Raji (cell line): ENCODE results near the gene ROR1.

ENCODE experiments used
- POLR2A ChIP-seq: IDR thresholded peaks from 2 replicates; pipeline ENCODE4 v1.6.1; 2011; ENCODE audit warnings: low read depth, low read length, control low read depth; ENCODE audit not compliant: insufficient read depth

ROR1 gene

DNA sequence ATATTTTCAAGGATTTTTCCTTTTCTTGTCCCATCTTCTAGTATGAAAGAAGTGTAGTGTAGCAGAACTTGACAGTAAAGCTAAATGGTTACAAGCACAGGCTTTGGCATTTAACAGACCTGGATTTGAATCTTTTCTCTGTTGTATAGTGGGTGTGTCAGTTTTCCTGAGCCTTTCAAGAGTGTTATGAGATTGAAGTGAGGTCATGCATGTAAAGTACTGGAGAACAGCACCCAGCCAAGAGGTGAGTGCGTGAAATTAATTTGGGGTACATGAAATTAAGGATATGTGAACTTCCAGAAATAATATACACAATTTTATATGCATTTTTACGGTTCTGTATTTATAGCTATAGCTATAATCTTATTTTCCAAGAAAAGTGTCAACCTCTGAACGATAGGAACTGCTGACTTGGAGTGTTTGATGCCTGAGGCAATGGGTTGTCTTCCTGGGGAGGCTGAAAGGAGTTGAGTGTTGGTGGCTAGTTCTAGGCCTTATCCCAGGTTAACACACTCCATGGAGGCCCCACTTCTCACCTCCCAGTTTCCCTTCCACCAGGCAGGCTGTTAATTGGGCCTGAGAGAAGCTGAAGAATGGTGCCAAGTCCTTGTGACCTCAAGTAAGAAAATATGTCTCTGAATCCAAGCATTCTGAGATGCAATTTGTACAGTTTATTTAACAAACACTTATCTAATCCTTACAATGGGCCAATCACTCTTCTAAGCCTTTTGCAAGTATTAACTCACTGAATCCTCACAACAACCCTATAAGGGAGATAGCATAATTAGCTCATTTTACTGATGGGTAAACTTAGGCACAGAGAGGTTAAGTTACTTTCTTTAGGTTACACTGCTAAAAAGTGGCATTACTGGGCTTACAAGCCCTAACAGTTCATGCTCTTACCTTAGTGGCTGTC, 4.4 kb downstream of the ROR1 start:
- TF ChIP-seq POLR2A, result no peak

DNA sequence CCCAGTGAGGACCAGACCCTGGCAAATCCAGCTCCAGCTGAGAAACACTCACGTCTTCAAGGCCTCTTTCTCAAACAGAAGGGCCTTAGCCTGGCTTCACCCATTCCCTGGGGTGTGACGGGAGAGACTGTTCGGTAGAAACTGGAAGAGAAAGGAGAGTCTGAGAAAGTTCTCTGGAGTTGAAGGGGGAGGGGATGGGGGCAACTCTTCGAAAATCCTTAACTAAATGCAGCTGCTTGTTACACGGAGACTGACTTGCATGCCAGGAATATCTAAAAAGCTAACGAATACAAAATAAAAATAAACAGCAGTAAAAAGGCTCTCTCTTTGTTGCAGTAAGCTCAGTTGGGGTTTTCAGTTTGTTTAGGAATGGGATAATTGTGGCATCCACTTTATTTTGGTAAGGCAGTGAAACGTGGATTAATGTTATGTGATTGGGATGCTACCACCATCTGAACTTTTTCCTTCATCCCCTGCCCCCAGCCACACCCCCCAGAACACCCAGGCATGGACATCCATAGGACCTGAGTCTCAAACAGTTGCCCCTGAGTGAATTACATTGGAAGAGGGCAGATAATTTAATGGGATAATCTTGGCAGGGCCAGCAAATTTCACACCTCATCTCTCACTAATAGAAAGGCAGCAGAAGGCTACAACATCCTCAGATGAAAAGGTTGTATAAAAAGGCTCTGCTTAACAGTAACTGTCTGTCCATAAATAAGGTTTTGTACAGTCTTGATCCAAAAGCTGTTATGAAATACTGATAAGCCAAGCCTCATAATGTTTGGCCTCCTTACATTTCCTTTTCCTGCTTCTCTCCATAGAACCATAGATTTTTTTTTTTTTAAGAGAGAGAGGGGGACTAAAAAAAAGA, 5.8 kb downstream of the ROR1 start:
- no peak for TF ChIP-seq POLR2A

DNA sequence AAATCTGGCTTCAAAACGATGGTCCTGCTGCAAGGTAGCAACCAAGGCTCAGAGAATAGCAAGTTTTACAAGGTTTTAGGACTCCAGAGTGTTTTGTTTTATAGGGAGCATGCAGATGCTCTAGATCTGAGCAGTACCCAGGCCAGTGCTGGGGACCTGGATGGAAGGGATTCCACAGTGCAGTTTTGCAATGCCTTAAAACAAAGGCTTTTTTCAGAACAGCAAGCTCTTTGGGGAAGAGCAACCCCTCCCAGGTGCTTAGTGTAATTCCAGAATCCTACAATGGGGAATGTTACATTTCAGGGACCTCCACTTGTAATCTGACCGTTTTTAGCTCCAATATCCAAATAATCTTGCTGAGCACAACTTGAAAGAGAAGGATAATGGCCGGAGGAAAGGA, 6.7 kb downstream of the ROR1 start:
- TF ChIP-seq POLR2A, result no peak

DNA sequence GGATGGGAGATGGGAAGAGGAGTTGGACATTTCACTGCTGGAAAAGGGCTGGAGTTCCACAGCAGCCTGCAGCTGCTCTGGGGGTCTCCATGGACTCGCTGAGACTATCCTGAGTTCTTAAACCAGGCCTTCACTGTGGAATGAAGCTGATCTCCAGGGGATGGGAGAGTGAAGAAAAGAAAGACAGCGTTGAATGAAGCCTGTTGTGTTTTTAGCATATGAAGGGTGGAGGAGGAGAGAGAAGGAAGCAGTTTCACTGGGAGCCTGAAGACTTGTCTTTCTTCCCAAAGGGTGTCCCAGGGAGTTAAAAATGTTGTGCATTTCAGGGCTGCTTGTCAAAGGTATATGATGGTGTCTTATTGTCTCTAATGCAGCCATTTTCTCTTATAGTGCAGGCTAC, 9.2 kb downstream of the ROR1 start:
- no peak for TF ChIP-seq POLR2A

DNA sequence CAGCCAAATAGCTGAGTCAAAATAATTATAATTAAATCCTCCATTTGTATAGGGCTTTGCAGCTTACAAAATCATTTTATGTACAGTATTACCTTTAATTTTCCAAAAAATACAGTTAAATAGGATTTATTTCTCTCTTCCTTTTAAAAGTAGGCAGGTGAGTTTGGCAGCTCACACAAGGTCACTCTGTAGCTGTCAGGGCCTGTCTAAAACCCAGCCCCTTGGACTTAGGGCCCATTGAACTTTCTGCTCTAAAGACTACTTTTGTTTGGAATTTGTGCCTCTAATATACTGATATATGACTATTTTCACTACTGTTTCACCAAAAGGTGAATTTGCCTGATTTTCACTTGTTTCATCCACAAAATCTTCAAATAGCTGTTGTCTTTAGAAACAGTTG, 10.3 kb downstream of the ROR1 start:
- no peak for TF ChIP-seq POLR2A

DNA sequence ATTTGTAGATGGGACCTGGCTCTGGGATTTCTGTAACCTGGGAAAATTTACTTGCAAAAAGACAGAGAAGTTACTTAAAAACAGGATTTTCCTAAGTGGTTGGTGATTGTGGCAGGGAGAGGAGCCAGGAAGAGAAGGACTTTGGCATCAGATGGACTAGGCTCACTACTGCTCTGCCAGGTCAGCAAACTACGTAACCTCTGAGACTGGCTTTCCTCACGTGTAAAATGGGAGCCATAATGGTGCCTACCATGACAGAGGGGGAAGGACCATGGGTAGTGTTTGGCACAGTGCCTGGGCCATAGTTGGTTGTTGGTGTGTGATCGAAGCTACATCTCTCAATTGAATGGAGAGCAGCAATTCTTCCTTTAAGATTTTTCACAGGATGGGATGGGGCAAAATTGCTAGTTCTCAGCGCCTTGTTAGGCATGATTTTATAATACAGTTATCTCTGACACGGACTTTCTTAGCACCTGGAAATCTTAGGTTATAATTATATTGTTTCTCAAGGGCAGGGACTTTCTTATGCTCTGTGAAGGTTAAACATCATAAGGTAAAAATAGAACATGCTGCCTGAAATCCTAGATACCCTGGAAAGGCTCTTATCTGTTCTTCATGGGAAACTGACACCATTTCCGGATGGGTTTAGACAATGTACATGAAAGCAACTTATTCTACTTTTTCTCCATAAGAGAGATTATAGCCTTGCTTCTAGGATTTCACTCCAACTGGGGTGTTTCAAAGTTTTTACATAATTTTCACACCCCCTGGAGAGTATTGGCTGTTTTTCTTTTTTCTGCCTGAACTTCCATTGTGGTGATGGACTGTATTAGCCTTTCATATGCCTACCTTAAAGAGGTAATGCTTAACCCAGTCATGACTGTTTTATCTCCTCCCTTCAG, 10.9 kb downstream of the ROR1 start:
- TF ChIP-seq POLR2A, result no peak

DNA sequence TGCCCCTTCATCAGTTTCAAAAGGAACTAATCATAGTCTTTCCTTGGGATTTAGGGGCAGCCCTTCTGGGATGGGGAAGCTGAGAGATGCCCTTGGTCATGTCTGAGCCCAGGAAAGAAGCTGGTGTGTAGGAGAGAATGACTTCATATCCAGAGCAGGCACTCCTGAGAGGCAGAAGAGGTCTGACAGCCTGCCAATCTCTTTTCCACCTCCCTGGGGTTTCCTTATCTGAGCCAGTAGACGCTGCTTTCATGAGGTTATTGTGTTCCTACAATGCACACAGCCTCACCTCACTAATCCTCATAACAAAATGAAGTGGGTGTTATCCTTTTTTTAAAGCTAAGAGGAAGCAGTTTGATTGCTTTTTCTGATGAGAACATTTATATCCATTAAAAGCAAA, 14.1 kb downstream of the ROR1 start:
- TF ChIP-seq POLR2A, result no peak

DNA sequence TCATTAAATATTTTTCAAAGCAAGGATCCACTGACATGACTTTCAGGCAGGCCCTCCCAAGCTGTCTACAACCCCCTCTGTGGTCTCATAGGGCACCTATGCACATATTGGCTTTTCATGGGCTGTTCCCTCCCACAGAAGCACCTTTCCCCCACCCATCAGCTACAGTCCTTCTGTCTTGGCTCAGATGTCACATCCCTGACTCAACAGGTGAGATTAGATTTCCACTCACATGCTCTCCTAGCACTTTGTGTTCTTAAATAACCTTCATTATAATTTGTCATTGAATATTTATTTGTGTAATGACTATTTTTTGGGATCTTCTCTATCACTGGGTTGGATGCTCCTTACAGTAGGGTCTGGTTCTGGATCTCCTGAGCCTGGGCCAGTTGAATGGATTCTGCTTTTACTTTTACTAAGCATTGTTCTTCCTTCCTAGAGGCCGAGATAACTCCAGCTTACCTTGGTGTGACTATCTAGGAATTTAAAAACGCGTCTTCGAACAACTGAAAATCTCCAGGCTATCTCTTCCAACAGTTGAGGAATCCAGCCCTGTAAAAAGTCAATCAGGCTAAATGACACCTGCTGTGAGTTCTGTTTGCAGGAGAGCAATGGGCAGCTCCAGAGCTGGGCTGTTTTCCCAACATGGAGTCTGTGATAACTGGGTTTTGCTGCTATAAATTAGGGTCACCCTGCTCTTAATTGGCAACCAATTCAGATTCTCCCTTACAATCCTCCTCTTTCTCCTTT, 16.2 kb downstream of the ROR1 start:
- TF ChIP-seq POLR2A, result no peak

DNA sequence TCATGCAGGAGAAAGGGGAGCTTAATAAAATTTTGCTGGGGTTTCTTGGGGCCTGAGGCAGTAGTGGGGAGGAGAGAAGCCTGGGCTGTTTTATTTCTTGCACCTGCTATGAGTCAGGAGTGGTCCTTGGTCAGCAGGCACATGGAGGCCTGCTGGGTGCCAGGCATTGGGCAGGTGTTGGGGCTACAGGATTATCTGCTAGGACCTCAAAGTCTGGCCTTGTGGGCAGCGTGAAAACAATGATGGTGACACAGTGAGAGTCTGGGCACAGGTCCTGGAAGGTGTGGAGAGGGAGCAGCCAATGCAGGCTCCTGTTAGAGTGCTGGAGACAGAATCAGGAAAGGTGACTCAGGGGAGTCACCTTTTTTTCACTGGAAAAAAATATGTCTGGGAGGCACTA, 17.2 kb downstream of the ROR1 start:
- TF ChIP-seq POLR2A, result no peak

DNA sequence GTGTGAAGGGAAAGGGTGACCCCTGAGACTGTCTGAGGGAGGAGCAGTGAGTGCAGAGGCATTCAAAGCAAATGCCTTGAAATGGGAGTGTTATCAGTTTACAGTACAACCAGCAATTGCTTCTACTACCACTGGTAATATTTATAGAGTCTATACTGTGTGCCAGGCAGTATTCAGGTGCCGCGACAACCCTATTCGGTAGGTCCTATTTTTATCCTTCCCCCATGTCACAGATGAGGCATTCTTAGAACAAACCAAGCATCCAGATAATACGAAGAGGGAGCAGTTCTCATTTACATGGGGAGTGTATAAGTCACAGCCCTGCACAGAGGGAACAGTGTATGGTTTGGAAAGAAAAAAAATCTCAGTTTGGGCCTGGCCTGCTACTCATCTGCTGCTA, 18.3 kb downstream of the ROR1 start:
- no peak for TF ChIP-seq POLR2A

DNA sequence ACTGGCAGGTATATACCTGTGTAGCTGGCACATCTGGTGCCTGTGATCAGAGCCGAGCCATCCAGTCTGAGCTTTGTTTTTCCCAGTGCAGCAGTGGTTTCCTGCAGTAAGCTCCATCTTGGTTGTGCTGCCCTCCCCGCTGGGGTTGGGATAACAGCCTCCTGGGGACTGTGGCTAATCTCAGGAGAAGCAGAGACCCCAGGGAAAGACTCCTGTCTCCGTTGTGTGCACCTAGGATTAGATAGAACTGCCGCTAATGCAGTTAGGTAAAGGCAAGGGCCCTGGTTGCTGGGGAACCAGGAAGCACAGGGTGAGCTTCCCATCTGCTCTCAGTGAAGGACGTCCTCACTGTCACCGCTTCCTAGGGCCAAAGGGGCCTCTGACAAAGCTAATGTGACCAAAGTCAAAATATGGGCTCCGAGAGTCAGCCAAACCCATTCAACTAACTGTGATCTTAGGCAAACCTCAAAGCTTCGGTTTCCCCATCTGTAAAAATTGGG, 20.0 kb downstream of the ROR1 start:
- TF ChIP-seq POLR2A, result no peak

DNA sequence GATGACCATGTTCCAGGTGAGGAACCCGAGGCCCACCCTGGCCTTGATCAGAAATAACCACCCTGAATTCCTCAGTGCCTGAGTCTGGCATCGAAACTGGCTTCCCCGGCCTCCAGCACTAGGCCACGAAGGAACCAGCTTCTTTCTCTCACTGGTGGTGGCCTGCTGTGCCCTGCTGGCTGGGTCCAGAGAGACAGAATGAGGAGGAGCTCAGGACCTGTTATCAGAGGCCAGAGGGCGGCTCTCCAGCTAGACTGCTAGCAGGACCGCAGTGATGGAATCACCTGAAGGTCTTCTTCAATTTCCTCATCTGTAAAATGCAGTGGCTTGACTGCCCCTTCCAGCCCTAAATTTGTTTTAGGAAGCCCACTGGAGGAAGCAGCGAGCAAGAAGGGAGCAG, 20.5 kb downstream of the ROR1 start:
- no peak for TF ChIP-seq POLR2A

DNA sequence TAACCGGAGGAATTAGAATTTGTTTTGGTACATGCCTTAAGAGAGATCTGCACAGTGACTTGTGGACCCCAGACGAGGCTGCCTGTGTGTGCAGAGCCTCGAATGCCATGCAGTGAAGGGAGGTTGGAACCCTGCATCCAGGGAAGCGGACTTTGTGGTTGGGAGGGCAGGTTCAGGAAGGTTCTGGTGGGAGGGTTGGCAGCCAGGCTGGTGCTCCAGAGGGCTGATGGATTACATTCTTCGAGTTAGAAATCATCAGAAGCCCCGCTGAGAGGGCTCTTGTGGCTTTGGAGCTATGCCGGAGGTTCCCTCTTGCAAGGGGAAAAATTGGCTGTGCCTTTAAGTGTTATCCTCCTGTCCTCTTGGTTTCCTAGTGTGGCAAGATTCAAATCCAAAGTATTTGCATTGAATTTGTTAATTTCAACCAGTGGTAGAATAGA, 21.1 kb downstream of the ROR1 start:
- no peak for TF ChIP-seq POLR2A

DNA sequence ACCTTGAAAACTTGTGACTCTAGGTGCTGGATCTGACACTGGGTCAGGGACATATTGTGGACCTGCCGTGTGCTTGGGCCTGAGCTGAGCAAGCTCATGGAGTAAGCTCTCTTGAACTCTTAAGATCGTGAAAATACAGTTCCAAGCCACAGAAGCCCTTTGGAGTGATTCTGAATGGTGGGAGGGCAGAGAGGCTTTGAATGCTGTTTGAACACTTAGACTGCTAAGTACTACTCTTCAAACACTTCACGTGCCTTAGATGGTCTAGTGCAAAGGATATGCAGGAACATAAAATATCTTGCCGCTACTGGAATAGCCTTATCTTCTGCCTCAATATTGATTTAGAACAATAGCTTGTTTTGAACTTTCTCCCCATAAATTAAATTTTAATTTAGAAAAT, 21.6 kb downstream of the ROR1 start:
- TF ChIP-seq POLR2A, result no peak
